ENCODE data around the gene RBX1.
"Not testable (repeated sequence)": the region's sequence is repeated elsewhere in the genome, so short reads cannot be mapped to it uniquely, and the experiment has no call there.

Gene RBX1

GRCh38 chr22:40950962-40951794, at the start of gene RBX1:
Gene RBX1 (plus strand): TSS chr22:40951378. CDS start chr22:40951399, 21 bp downstream.
- peak; percentile 99 for DNase-seq

GRCh38 chr22:40904101-40904500, 47.1 kb upstream of the RBX1 start:
- DNase-seq = no peak

- DNase-seq = no peak
Measured at GRCh38 chr22:40908895-40909294, 42.3 kb upstream of the RBX1 start.

- no peak for DNase-seq
Measured at GRCh38 chr22:40911772-40912171, 39.4 kb upstream of the RBX1 start.

- DNase-seq = not testable (repeated sequence)
Measured at GRCh38 chr22:40912987-40913386, 38.2 kb upstream of the RBX1 start.

GRCh38 chr22:40919446-40919845, 31.7 kb upstream of the RBX1 start:
- no peak for DNase-seq

GRCh38 chr22:40920526-40920925, 30.7 kb upstream of the RBX1 start:
- no peak for DNase-seq

GRCh38 chr22:40922484-40923303, 28.5 kb upstream of the RBX1 start:
- peak; percentile 77 for DNase-seq

GRCh38 chr22:40928657-40929056, 22.5 kb upstream of the RBX1 start:
- peak; percentile 22 for DNase-seq

GRCh38 chr22:40932396-40932795, 18.8 kb upstream of the RBX1 start:
- DNase-seq = no peak

- no peak for DNase-seq
Measured at GRCh38 chr22:40939202-40939601, 12.0 kb upstream of the RBX1 start.

- no peak for DNase-seq
Measured at GRCh38 chr22:40951795-40952605, 822 bp downstream of the RBX1 start.

GRCh38 chr22:40953471-40953870, 2.3 kb downstream of the RBX1 start:
- peak; percentile 31 for DNase-seq

- DNase-seq = peak; percentile 31
Measured at GRCh38 chr22:40954113-40954512, 2.9 kb downstream of the RBX1 start.

- peak; percentile 97 for DNase-seq
Measured at GRCh38 chr22:40955571-40955970, 4.4 kb downstream of the RBX1 start.

- peak; percentile 43 for DNase-seq
Measured at GRCh38 chr22:40957601-40958000, 6.4 kb downstream of the RBX1 start.

- no peak for DNase-seq
Measured at GRCh38 chr22:40958299-40958698, 7.1 kb downstream of the RBX1 start.

- DNase-seq = no peak
Measured at GRCh38 chr22:40960145-40960544, 9.0 kb downstream of the RBX1 start.

GRCh38 chr22:40965936-40966725, 15.0 kb downstream of the RBX1 start:
- DNase-seq = peak; percentile 88

- DNase-seq = peak; percentile 64
Measured at GRCh38 chr22:40966726-40967085, 15.5 kb downstream of the RBX1 start.

GRCh38 chr22:40967111-40967760, 16.1 kb downstream of the RBX1 start:
- no peak for DNase-seq

- no peak for DNase-seq
Measured at GRCh38 chr22:40972587-40972986, 21.4 kb downstream of the RBX1 start.

Measured in hematopoietic multipotent progenitor cell treated with erythropoietin and hydrocortisone succinate and interleukin-3 and kit ligand, for 8 days (in vitro differentiated cells).